ENCODE data around the gene KNCN. TPM values are rescaled to one million over a fixed set of nuclear protein-coding genes. Genes with fewer than 3 reads are reported as not detected.

KNCN gene
- total RNA-seq, 2 experiments from 2014 or later, result not detected

DNA sequence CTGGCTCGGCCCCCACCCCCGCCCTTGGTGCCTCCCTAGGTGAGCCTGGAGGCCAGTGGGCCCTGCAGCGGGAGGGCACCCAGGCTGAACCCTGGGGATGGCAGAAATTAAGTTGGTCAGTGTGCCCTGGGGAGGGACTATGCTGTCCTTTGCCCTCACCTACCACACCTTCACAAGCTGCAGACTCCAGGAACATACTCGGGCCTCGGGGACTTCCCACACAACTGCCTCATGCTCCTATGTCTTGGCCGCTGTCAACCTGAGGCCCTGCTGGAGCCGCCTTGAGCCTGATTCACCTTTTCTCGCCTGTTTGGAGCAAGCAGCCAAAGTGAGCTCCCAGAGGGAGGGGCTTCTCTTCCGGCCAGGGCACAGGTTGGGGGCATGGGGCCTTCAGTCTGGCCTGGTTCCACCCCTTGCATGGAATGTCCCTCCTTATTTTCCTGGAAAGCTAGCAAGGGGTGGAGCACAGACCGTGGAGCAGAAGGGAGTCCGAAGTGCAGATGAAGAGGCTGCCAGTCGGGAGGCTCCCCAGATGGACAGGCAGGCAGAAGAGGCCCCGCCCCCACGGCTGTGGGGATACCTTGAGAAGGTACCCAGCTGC is 24.7 kb downstream of the KNCN start:
- H3K27me3 ChIP-seq (ENCODE audit: control insufficient read depth in 1 of 2, insufficient read depth in 2 of 2, low read length in 2 of 2), result peaks cover 6 to 13% of the 10 kb centered on the region in 2 experiments
- H3K36me3 Mint-ChIP-seq (ENCODE audit: low read depth), result no peaks in the 10 kb centered on the region
- no peaks in the 10 kb centered on the region for H3K36me3 ChIP-seq (ENCODE audit: insufficient read depth, low read length)
- ChIA-PET CTCF (interaction anchor here (2.0 kb wide), 1 partner anchor 80 kb away, joined by 6 read pairs; no protein-coding TSS in a partner anchor), POLR2A (no interaction called here)
- no peak overlapping the region for H3K4me3 ChIP-seq (ENCODE audit: low read length)
- TF ChIP-seq, protein P1, sequence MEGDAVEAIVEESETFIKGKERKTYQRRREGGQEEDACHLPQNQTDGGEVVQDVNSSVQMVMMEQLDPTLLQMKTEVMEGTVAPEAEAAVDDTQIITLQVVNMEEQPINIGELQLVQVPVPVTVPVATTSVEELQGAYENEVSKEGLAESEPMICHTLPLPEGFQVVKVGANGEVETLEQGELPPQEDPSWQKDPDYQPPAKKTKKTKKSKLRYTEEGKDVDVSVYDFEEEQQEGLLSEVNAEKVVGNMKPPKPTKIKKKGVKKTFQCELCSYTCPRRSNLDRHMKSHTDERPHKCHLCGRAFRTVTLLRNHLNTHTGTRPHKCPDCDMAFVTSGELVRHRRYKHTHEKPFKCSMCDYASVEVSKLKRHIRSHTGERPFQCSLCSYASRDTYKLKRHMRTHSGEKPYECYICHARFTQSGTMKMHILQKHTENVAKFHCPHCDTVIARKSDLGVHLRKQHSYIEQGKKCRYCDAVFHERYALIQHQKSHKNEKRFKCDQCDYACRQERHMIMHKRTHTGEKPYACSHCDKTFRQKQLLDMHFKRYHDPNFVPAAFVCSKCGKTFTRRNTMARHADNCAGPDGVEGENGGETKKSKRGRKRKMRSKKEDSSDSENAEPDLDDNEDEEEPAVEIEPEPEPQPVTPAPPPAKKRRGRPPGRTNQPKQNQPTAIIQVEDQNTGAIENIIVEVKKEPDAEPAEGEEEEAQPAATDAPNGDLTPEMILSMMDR (IDR thresholded peaks at IDR 0.05), result no peak
- no peak for DNase-seq
- ATAC-seq (ENCODE audit: poor library complexity), result no peak
- no peaks in the 10 kb centered on the region for H3K9me3 ChIP-seq (ENCODE audit: control insufficient read depth in 1 of 2, insufficient read depth in 1 of 2, low read length in 2 of 2)
- H3K4me1 Mint-ChIP-seq (ENCODE audit: low read depth), result no peaks in the 10 kb centered on the region
- no peak overlapping the region for H3K27ac Mint-ChIP-seq
- H3K4me3 Mint-ChIP-seq, result no peak overlapping the region
- H3K27ac ChIP-seq (ENCODE audit: low read depth in 1 of 2, low read length in 2 of 2), result no peak overlapping the region
- peaks cover 58% of the 10 kb centered on the region for H3K27me3 Mint-ChIP-seq
- intact Hi-C loops (cut with DNase I, micrococcal nuclease), result loop anchor here (1.0 to 5.0 kb wide), 2 partner anchors 49 to 79 kb away; no protein-coding TSS in a partner anchor
- H3K9me3 Mint-ChIP-seq, result no peaks in the 10 kb centered on the region
- H3K4me1 ChIP-seq (ENCODE audit: insufficient read depth, low read length), result peaks cover 7% of the 10 kb centered on the region

DNA sequence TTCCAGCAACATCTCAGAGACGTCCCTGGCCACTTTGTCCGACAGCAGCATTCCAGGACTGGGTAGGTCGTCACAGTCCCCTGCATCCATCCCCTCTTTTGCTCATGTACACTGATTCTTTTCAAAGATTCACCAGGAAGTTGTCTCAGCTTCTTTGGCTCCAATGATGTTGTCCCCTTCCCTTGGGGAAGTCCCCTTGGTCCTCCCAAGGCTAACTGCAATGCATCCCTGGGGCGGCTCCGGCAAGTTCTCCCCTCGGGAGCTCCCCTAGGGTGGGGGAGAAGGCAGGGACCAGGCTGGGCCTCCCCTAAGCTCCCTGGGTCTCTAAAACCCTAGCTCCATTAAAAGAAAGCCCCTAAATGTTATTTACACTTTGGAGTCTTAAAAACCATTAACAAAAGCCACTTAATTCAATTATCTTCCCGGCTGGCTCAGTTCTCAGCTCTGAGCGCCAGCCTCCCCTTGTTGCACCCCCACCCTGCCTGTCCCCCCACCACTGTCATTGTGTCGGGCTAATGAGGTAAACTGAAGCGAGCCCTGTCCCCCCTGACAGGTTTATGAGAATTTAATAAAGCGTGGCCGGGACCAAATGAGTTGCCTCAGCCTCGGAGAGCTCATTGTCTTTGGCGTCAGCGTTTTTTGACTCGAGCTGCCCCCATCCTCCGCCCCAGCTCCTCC is 25.3 kb downstream of the KNCN start:
- Histone ChIP-seq H3K27ac (ENCODE audit: low read depth in 1 of 2, low read length in 2 of 2) (no peak overlapping the region), H3K4me1 (ENCODE audit: insufficient read depth, low read length) (peaks cover 7% of the 10 kb centered on the region), H3K4me3 (ENCODE audit: low read length) (no peak overlapping the region), H3K27me3 (ENCODE audit: control insufficient read depth in 1 of 2, insufficient read depth in 2 of 2, low read length in 2 of 2) (peaks cover 6 to 13% of the 10 kb centered on the region in 2 experiments), H3K9me3 (ENCODE audit: control insufficient read depth in 1 of 2, insufficient read depth in 1 of 2, low read length in 2 of 2) (no peaks in the 10 kb centered on the region), H3K36me3 (ENCODE audit: insufficient read depth, low read length) (no peaks in the 10 kb centered on the region)
- no peaks in the 10 kb centered on the region for H3K36me3 Mint-ChIP-seq (ENCODE audit: low read depth)
- H3K27ac Mint-ChIP-seq, result no peak overlapping the region
- DNase-seq (no peak), ATAC-seq (ENCODE audit: poor library complexity) (no peak)
- H3K4me1 Mint-ChIP-seq (ENCODE audit: low read depth), result no peaks in the 10 kb centered on the region
- intact Hi-C loops (cut with DNase I, micrococcal nuclease), result loop anchor here in 1 of 2 experiments (5.0 kb wide), 1 partner anchor 49 kb away; no protein-coding TSS in a partner anchor
- H3K9me3 Mint-ChIP-seq, result no peaks in the 10 kb centered on the region
- CTCF ChIA-PET, result interaction anchor here (2.0 kb wide), 1 partner anchor 79 kb away, joined by 6 read pairs; no protein-coding TSS in a partner anchor
- POLR2A ChIA-PET, result interaction anchor here (0.9 kb wide), 1 partner anchor 79 kb away, joined by 3 read pairs; no protein-coding TSS in a partner anchor
- TF ChIP-seq, protein P1 (IDR thresholded peaks at IDR 0.05), result no peak
- no peak overlapping the region for H3K4me3 Mint-ChIP-seq
- peaks cover 58% of the 10 kb centered on the region for H3K27me3 Mint-ChIP-seq

DNA sequence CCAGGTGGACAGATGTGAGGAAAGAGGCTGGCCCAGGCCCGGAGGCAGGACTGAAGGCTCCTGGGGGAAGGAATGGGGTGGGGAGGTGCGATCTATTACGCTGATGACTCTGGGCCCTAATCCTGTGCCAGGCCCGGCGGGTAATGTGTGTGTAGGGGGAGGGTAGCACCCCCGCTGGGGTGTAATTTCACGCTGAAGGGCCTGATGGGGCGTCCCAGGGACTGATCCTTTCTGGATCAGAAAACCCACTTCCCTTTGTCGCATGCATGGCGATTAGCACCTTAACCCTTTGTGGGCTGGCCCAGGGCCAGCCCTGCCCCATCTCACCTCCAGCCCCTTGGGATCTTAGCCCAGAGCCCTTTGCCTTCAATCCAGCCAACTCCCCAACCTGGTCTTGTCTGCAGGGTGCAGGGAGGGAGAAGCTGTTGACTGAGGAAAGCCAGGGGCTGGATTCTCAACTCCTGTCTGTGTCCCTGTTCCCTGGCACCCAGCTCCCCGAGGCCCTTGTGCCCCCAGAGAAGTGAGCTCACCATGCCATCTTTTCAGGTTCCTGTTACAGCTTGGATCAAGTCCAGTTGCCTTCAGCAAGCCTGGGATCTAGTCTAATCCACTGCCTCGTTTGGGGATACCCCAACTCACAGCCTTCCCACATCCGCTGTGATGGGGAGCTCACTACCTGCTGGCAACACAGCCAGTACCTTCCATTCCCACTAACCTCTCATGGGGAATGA is 26.0 kb downstream of the KNCN start:
- Histone ChIP-seq H3K9me3 (ENCODE audit: control insufficient read depth in 1 of 2, insufficient read depth in 1 of 2, low read length in 2 of 2) (no peaks in the 10 kb centered on the region), H3K36me3 (ENCODE audit: insufficient read depth, low read length) (no peaks in the 10 kb centered on the region), H3K4me3 (ENCODE audit: low read length) (no peak overlapping the region), H3K4me1 (ENCODE audit: insufficient read depth, low read length) (peaks cover 7% of the 10 kb centered on the region), H3K27ac (ENCODE audit: low read depth in 1 of 2, low read length in 2 of 2) (no peak overlapping the region), H3K27me3 (ENCODE audit: control insufficient read depth in 1 of 2, insufficient read depth in 2 of 2, low read length in 2 of 2) (peaks cover 6 to 13% of the 10 kb centered on the region in 2 experiments)
- TF ChIP-seq, protein P1 (IDR thresholded peaks at IDR 0.05), result no peak
- Mint-ChIP-seq H3K4me1 (ENCODE audit: low read depth) (no peaks in the 10 kb centered on the region), H3K36me3 (ENCODE audit: low read depth) (no peaks in the 10 kb centered on the region), H3K27ac (no peak overlapping the region), H3K9me3 (no peaks in the 10 kb centered on the region), H3K4me3 (no peak overlapping the region), H3K27me3 (peaks cover 62% of the 10 kb centered on the region)
- CTCF ChIA-PET, result interaction anchor here (2.0 kb wide), 1 partner anchor 79 kb away, joined by 6 read pairs; no protein-coding TSS in a partner anchor
- ATAC-seq (ENCODE audit: poor library complexity), result no peak
- intact Hi-C loops (cut with DNase I, micrococcal nuclease), result loop anchor here in 1 of 2 experiments (5.0 kb wide), 1 partner anchor 48 kb away; no protein-coding TSS in a partner anchor
- no peak for DNase-seq
- POLR2A ChIA-PET, result interaction anchor here (0.9 kb wide), 1 partner anchor 78 kb away, joined by 3 read pairs; no protein-coding TSS in a partner anchor
